ENCODE results near the gene HNMT.

- TF ChIP-seq, protein P1, sequence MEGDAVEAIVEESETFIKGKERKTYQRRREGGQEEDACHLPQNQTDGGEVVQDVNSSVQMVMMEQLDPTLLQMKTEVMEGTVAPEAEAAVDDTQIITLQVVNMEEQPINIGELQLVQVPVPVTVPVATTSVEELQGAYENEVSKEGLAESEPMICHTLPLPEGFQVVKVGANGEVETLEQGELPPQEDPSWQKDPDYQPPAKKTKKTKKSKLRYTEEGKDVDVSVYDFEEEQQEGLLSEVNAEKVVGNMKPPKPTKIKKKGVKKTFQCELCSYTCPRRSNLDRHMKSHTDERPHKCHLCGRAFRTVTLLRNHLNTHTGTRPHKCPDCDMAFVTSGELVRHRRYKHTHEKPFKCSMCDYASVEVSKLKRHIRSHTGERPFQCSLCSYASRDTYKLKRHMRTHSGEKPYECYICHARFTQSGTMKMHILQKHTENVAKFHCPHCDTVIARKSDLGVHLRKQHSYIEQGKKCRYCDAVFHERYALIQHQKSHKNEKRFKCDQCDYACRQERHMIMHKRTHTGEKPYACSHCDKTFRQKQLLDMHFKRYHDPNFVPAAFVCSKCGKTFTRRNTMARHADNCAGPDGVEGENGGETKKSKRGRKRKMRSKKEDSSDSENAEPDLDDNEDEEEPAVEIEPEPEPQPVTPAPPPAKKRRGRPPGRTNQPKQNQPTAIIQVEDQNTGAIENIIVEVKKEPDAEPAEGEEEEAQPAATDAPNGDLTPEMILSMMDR (IDR thresholded peaks at IDR 0.05; ENCODE audit: borderline replicate concordance, extremely low read depth, low read length, poor library complexity, severe bottlenecking) = no peak
- no peak for TF ChIP-seq EZH2 (IDR thresholded peaks at IDR 0.05; ENCODE audit: borderline replicate concordance, low read depth, low read length, severe bottlenecking)
Measured at GRCh38 chr2:138063181-138063580, 98.9 kb downstream of the HNMT start.

Measured in DND-41 (cell line).